SW480 (cell line): Measurements from ENCODE around the gene USH2A.

ENCODE experiments used
- DNase-seq: peaks from one replicate; pipeline ENCODE4 v3.0.0-alpha.2; 2016; ENCODE audit warnings: low spot score

Gene USH2A

DNA sequence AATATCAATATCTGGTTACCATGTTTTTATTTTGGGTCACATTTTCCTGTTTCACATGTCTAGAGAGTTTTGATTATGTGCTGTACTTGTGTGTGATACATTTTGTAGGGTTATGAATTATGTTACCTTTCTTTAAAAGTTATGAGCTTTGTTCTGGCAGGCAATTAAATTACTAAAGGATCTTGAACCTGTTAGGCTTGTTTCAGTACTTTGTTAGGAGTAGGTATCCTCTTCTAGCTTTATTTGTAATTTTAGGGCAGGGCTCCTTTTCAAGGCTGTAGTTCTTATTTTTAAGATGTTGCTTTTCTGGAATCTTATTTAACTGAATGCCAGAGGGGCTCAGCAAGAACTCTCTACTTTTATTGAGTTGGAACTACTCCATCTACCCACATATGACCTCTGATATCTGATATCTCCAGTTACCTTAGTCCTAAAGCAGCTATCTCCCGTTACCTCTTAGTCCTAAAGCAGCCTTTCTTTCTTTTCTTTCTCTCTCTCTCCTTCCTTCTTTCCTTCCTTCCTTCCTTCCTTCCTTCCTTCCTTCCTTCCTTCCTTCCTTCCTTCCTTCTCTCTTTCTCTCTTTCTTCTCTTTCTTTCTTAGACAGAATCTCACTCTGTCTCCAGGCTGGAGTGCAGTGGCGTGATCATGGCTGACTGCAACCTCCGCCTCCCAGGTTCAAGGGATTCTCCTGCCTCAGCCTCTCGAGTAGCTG lies 832.3 kb downstream of the USH2A start:
- DNase-seq, result no peak

- no peak for DNase-seq
Observed at GRCh38 chr1:215589650-215590435, 833.4 kb downstream of the USH2A start.

DNA sequence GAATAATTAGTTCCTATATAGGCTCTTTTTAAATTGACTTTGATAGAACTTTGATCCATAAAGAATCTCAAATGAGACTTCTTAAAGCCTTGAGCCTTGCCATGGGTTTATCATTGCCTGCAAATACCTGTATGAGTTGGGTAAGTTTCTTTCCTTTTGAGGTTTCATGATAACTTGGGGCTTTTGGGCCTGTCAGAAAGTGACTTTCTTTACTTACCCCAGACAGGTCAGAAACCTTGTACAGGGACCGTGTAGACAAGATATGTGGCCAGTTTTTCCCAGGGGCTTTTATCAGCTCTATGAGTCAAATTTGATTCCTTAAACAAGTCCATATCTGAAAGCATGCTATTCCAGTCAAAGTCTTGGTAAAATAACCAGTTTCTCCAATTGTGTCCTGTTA lies 838.9 kb downstream of the USH2A start:
- DNase-seq, result no peak

DNA sequence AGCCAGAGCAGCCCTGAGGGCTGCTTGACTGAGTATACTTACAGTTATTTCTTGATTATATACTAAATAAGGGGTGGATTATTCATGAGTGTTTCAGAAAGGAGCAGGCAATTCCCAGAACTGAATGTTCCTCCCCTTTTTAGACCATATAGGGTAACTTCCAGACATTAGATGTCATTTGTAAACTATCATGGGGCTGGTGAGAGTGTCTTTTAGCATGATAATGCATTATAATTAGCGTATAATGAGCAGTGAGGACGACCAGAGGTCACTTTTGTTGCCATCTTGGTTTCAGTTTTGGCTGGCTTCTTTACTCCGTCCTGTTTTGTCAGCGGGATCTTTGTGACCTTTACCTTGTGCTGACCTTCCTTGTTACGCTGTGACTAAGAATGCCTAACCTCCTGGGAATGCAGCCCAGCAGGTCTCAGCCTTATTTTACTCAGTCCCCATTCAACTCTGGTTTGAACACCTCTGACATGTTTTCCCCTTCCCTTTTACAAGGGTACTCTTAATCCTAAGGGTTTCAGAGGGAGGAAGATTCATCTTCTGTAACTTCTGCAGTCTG lies 840.0 kb downstream of the USH2A start:
- no peak for DNase-seq

GRCh38 chr1:215581896-215582295 lies 841.4 kb downstream of the USH2A start:
- DNase-seq, result no peak
